ENCODE results near the gene ADGRV1. TPM values are rescaled to one million over a fixed set of nuclear protein-coding genes. Genes with fewer than 3 reads are reported as not detected.

The ADGRV1 gene
- total RNA-seq, 2 donors from 2014 or later, result 97.6 to 117 TPM

- H3K27ac ChIP-seq (ENCODE audit: low read depth, low read length), result no peak overlapping the region
- no peak overlapping the region for H3K9ac ChIP-seq (ENCODE audit: extremely low read depth, low read length, poor library complexity, severe bottlenecking)
- H3K9me3 Mint-ChIP-seq, result no peaks in the 10 kb centered on the region
- H3K27me3 ChIP-seq (ENCODE audit: control insufficient read depth, insufficient read depth, low read length, poor library complexity, severe bottlenecking), result no peaks in the 10 kb centered on the region
- H3K36me3 ChIP-seq (ENCODE audit: control insufficient read depth, insufficient read depth, low read length), result no peaks in the 10 kb centered on the region
- H3K4me1 Mint-ChIP-seq, result peaks cover 7% of the 10 kb centered on the region
- H3K4me1 ChIP-seq (ENCODE audit: control insufficient read depth, insufficient read depth, low read length), result no peaks in the 10 kb centered on the region
- H3K9me3 ChIP-seq (ENCODE audit: control insufficient read depth, low read length), result no peaks in the 10 kb centered on the region
- no peaks in the 10 kb centered on the region for H3K27me3 Mint-ChIP-seq (ENCODE audit: insufficient read depth)
- H3K4me3 Mint-ChIP-seq, result no peak overlapping the region
- no peak overlapping the region for H3K4me3 ChIP-seq (ENCODE audit: low read length)
- peaks cover 13% of the 10 kb centered on the region for H3K36me3 Mint-ChIP-seq (ENCODE audit: low read depth)
- no peak for TF ChIP-seq CTCF (conservative IDR thresholded peaks at IDR 0.05)
- no peak for DNase-seq
- 71 to 87% methylated on average over 3 to 4 of the region's 4 CpGs for WGBS, 2 experiments (ENCODE audit: insufficient coverage in 1 of 2, insufficient read length in 1 of 2)
- H3K27ac Mint-ChIP-seq, result no peak overlapping the region
Observed at GRCh38 chr5:90898326-90899013, 339.9 kb downstream of the ADGRV1 start.

GRCh38 chr5:90899014-90899604 is 340.5 kb downstream of the ADGRV1 start:
- no peak overlapping the region for H3K9ac ChIP-seq (ENCODE audit: extremely low read depth, low read length, poor library complexity, severe bottlenecking)
- Mint-ChIP-seq H3K9me3 (no peaks in the 10 kb centered on the region), H3K36me3 (ENCODE audit: low read depth) (peaks cover 13% of the 10 kb centered on the region), H3K27me3 (ENCODE audit: insufficient read depth) (no peaks in the 10 kb centered on the region), H3K4me3 (no peak overlapping the region), H3K4me1 (peaks cover 7% of the 10 kb centered on the region), H3K27ac (no peak overlapping the region)
- no peak for DNase-seq
- H3K27ac ChIP-seq (ENCODE audit: low read depth, low read length), result no peak overlapping the region
- TF ChIP-seq CTCF (conservative IDR thresholded peaks at IDR 0.05), result no peak
- H3K27me3 ChIP-seq (ENCODE audit: control insufficient read depth, insufficient read depth, low read length, poor library complexity, severe bottlenecking), result no peaks in the 10 kb centered on the region
- no peaks in the 10 kb centered on the region for H3K36me3 ChIP-seq (ENCODE audit: control insufficient read depth, insufficient read depth, low read length)
- 93 to 100% methylated on average over 2 of the region's 2 CpGs for WGBS, 2 experiments (ENCODE audit: insufficient coverage in 1 of 2, insufficient read length in 1 of 2)
- H3K9me3 ChIP-seq (ENCODE audit: control insufficient read depth, low read length), result no peaks in the 10 kb centered on the region
- H3K4me3 ChIP-seq (ENCODE audit: low read length), result no peak overlapping the region
- no peaks in the 10 kb centered on the region for H3K4me1 ChIP-seq (ENCODE audit: control insufficient read depth, insufficient read depth, low read length)

GRCh38 chr5:90901261-90901660 is 342.7 kb downstream of the ADGRV1 start:
- H3K27ac ChIP-seq (ENCODE audit: low read depth, low read length), result no peak overlapping the region
- DNase-seq, result no peak
- Mint-ChIP-seq H3K9me3 (no peaks in the 10 kb centered on the region), H3K27ac (no peak overlapping the region), H3K27me3 (ENCODE audit: insufficient read depth) (no peaks in the 10 kb centered on the region), H3K4me1 (peaks cover 7% of the 10 kb centered on the region), H3K4me3 (no peak overlapping the region), H3K36me3 (ENCODE audit: low read depth) (peaks cover 9% of the 10 kb centered on the region)
- no peaks in the 10 kb centered on the region for H3K9me3 ChIP-seq (ENCODE audit: control insufficient read depth, low read length)
- H3K36me3 ChIP-seq (ENCODE audit: control insufficient read depth, insufficient read depth, low read length), result no peaks in the 10 kb centered on the region
- no peak for TF ChIP-seq CTCF (conservative IDR thresholded peaks at IDR 0.05)
- no peak overlapping the region for H3K4me3 ChIP-seq (ENCODE audit: low read length)
- H3K4me1 ChIP-seq (ENCODE audit: control insufficient read depth, insufficient read depth, low read length), result no peaks in the 10 kb centered on the region
- no peaks in the 10 kb centered on the region for H3K27me3 ChIP-seq (ENCODE audit: control insufficient read depth, insufficient read depth, low read length, poor library complexity, severe bottlenecking)
- no peak overlapping the region for H3K9ac ChIP-seq (ENCODE audit: extremely low read depth, low read length, poor library complexity, severe bottlenecking)

Data from endodermal cell (in vitro differentiated cells).